K562 (cell line): ENCODE data around the gene ELK1. TPM values are rescaled to one million over a fixed set of nuclear protein-coding genes. Genes with fewer than 3 reads are reported as not detected.

Source experiments
- CTCF ChIP-seq, 3 experiments: IDR thresholded peaks in 2 of 3; conservative IDR thresholded peaks in 1 of 3; 2 replicates each; pipeline ENCODE4 v1.5.1; 2011 to 2012; ENCODE audit warnings: low read length in 3 of 3, mild to moderate bottlenecking in 3 of 3, control low read depth in 2 of 3, improper control_type of control experiment in 1 of 3, inconsistent platforms in 1 of 3, low read depth in 1 of 3, mixed read lengths in 1 of 3, moderate library complexity in 1 of 3; ENCODE audit not compliant: insufficient read depth in 2 of 3
- DDX20 ChIP-seq: fragments of 450-650 bp; IDR thresholded peaks from 2 replicates; pipeline ENCODE4 v1.6.1; 2016; ENCODE audit warnings: missing genetic modification characterization, low read depth, mild to moderate bottlenecking, missing compliant biosample characterization, moderate library complexity
- EGR1 ChIP-seq: fragments of 450-650 bp; conservative IDR thresholded peaks from 2 replicates; pipeline ENCODE4 v1.6.1; 2017; ENCODE audit warnings: mild to moderate bottlenecking
- FUS ChIP-seq: fragments of 200-400 bp; formaldehyde crosslinking; optimal IDR thresholded peaks from 2 replicates; pipeline ENCODE3; 2017; ENCODE audit warnings: low read depth, low read length
- ILF3 ChIP-seq: fragments of 450-650 bp; IDR thresholded peaks from 2 replicates; pipeline ENCODE4 v1.6.1; 2018; ENCODE audit warnings: antibody characterized with exemption, mild to moderate bottlenecking, moderate library complexity, borderline replicate concordance
- ILK ChIP-seq: fragments of 450-650 bp; IDR thresholded peaks from 2 replicates; pipeline ENCODE4 v1.6.1; 2016; ENCODE audit warnings: missing genetic modification characterization, low read depth, mild to moderate bottlenecking, missing compliant biosample characterization, moderate library complexity, borderline replicate concordance
- MXD1 ChIP-seq: fragments of 250-450 bp; sonication (Bioruptor Pico); IDR thresholded peaks from 2 replicates; pipeline ENCODE4 v1.8.0; 2021; ENCODE audit warnings: borderline replicate concordance, mild to moderate bottlenecking, moderate library complexity; ENCODE audit not compliant: poor library complexity, severe bottlenecking
- MYC ChIP-seq, 2 experiments: fragments of 250-450 bp in 1 of 2; sonication (Bioruptor Pico) in 1 of 2; IDR thresholded peaks; 2 replicates each; pipeline versions ENCODE4 v1.5.1 to v1.6.1; 2012 to 2021; ENCODE audit warnings: low read depth in 2 of 2, borderline replicate concordance in 1 of 2, improper control_type of control experiment in 1 of 2, low read length in 1 of 2, mild to moderate bottlenecking in 1 of 2, moderate library complexity in 1 of 2
- PHB ChIP-seq: fragments of 250-450 bp; sonication (Bioruptor Pico); IDR thresholded peaks from 2 replicates; pipeline ENCODE4 v1.5.0; 2021
- POLR2A ChIP-seq: fragments of 450-650 bp; conservative IDR thresholded peaks from 2 replicates; pipeline ENCODE4 v1.6.1; 2016
- RBM17 ChIP-seq: fragments of 200-400 bp; formaldehyde crosslinking; IDR thresholded peaks from 2 replicates; pipeline ENCODE4 v1.6.1; 2017; ENCODE audit warnings: low read depth, mild to moderate bottlenecking, low read length, borderline replicate concordance
- SIN3A ChIP-seq, 2 experiments: fragments of 150-350 bp in 1 of 2; IDR thresholded peaks; 2 replicates each; pipeline ENCODE4 v1.6.1; 2011 to 2016; ENCODE audit warnings: borderline replicate concordance in 2 of 2, low read depth in 2 of 2, low read length in 2 of 2, mild to moderate bottlenecking in 2 of 2, moderate library complexity in 2 of 2; ENCODE audit not compliant: control insufficient read depth in 1 of 2
- ZNF174 ChIP-seq: fragments of 250-450 bp; sonication (Bioruptor Pico); IDR thresholded peaks from 2 replicates; pipeline ENCODE4 v1.4.0; 2020; ENCODE audit warnings: mild to moderate bottlenecking
- ZNF766 ChIP-seq: fragments of 200-800 bp; sonication (Bioruptor generic); conservative IDR thresholded peaks from 2 replicates; pipeline ENCODE4 v1.6.1; 2016; ENCODE audit warnings: missing genetic modification characterization, missing compliant biosample characterization
- polyA plus RNA-seq, 8 experiments: library from polyadenylated mRNA; depleted of rRNA in 4 of 8; stranded (reverse) in 5 of 8; unstranded in 3 of 8; fragments of >200 nt; fragmentation: Nextera tagmentation in 2 of 8; fragmentation: Illumina TruSeq in 1 of 8; extraction: Ambion mirVana in 2 of 8; extraction: Trizol in 1 of 8; gene quantifications; 2 replicates each; pipeline versions ENCODE4 v1.2.1 to v1.2.3, GENCODE V29; 2011 to 2014; ENCODE audit warnings: inconsistent platforms in 1 of 8, missing spikeins in 1 of 8
- total RNA-seq, 7 experiments: library from RNA; depleted of rRNA in 6 of 7; stranded (reverse); fragments of >200 nt in 6 of 7; fragmentation: Illumina TruSeq in 2 of 7; extraction: Trizol in 2 of 7; gene quantifications; 2 replicates each; pipeline versions ENCODE4 v1.2.1 to v1.2.3, GENCODE V29; 2011 to 2021; ENCODE audit warnings: low replicate concordance in 1 of 7
- TF ChIP-seq, protein P1 (sequence below): sonication (generic); formaldehyde crosslinking; IDR thresholded peaks from 2 replicates; pipeline ENCODE4 v1.8.0; 2022; ENCODE audit warnings: mild to moderate bottlenecking, missing genetic modification reagents, borderline replicate concordance

The ELK1 gene
- total and polyA plus RNA-seq, 9 of the 15 experiments (the other 6 are each of a cell fraction or from before 2014, with no cell fraction given), result 4.4 to 74.9 (median 26.5) TPM

- TF ChIP-seq, protein P1, sequence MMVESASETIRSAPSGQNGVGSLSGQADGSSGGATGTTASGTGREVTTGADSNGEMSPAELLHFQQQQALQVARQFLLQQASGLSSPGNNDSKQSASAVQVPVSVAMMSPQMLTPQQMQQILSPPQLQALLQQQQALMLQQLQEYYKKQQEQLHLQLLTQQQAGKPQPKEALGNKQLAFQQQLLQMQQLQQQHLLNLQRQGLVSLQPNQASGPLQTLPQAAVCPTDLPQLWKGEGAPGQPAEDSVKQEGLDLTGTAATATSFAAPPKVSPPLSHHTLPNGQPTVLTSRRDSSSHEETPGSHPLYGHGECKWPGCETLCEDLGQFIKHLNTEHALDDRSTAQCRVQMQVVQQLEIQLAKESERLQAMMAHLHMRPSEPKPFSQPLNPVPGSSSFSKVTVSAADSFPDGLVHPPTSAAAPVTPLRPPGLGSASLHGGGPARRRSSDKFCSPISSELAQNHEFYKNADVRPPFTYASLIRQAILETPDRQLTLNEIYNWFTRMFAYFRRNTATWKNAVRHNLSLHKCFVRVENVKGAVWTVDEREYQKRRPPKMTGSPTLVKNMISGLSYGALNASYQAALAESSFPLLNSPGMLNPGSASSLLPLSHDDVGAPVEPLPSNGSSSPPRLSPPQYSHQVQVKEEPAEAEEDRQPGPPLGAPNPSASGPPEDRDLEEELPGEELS (CRISPR knock-in tag), result no peak
- TF ChIP-seq RBM17, result no peak
- no peak for TF ChIP-seq EGR1
- peak; percentile 65; the same call in 1 of the 2 replicates for TF ChIP-seq POLR2A
- no peak for TF ChIP-seq CTCF (IDR thresholded peaks at IDR 0.05 in 2 of 3, conservative IDR thresholded peaks at IDR 0.05 in 1 of 3; ENCODE audit: insufficient read depth in 2 of 3, low read depth in 1 of 3, low read length in 3 of 3)
- no peak for TF ChIP-seq ZNF174 (CRISPR knock-in tag)
- no peak for TF ChIP-seq FUS
- TF ChIP-seq ZNF766 (CRISPR knock-in tag), result no peak
- TF ChIP-seq MYC (IDR thresholded peaks at IDR 0.05; ENCODE audit: low read depth, low read length), result peak; percentile 86
- TF ChIP-seq MYC (CRISPR knock-in tag; IDR thresholded peaks at IDR 0.05; ENCODE audit: borderline replicate concordance, low read depth), result no peak
- no peak for TF ChIP-seq ILK (tag)
- no peak for TF ChIP-seq SIN3A (IDR thresholded peaks at IDR 0.05; ENCODE audit: borderline replicate concordance in 2 of 2, control insufficient read depth in 1 of 2, low read depth in 2 of 2, low read length in 2 of 2)
- no peak for TF ChIP-seq ILF3
- TF ChIP-seq MXD1 (CRISPR knock-in tag), result no peak
- no peak for TF ChIP-seq PHB (CRISPR knock-in tag)
- no peak for TF ChIP-seq DDX20 (tag)
Observed at GRCh38 chrX:47662144-47662657, 11.8 kb upstream of the ELK1 start (continued).
